GM18526 (cell line): ENCODE results near the gene YIF1B.

ENCODE experiments used
- POLR2A ChIP-seq: IDR thresholded peaks from 3 replicates; pipeline ENCODE4 v1.6.1; 2011; ENCODE audit not compliant: insufficient read length; ENCODE audit errors: extremely low read depth

The YIF1B gene

DNA sequence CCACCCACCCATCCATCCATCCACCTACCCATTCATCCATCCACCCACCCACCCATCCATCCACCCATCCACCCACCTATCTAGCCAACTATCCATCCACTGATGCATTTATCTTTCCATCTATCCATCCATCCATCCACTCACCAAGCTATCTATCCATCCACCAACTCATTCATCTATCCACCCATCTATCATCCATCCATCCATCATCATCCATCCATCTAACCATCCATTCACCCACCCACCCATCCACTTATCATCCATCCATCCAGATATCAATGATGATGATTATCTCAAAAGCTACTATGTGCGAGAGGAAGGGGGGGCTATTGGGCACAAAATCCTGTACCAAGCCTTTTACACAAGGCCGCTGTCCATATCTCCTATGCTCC, 5.5 kb downstream of the YIF1B start:
- no peak for TF ChIP-seq POLR2A

DNA sequence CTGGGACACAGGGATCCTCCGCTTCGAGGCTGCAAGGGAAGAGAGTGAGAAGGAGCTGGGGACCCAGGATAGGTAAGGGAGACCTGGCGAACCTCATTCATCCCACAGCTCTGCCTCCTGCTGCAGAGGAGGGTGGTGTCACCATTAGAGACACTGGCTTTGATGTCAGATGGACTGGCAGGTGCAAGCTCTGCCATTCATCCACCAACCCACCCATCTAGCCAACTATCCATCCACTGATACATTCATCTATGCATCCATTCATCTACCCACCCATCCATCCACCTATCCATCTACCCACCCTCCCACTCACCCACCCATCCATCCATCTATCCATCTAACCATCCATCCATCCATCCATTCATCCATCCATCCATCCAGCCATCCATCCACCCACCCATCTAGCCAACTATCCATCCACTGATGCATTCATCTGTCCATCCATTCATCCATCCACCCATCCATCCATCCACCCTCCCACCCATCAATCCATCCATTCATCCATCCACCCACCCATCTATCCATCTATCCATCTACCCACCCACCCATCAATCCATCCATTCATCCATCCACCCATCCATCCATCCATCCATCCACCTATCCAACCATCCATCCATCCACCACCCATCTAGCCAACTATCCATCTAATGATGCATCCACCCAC, 6.0 kb downstream of the YIF1B start:
- no peak for TF ChIP-seq POLR2A

DNA sequence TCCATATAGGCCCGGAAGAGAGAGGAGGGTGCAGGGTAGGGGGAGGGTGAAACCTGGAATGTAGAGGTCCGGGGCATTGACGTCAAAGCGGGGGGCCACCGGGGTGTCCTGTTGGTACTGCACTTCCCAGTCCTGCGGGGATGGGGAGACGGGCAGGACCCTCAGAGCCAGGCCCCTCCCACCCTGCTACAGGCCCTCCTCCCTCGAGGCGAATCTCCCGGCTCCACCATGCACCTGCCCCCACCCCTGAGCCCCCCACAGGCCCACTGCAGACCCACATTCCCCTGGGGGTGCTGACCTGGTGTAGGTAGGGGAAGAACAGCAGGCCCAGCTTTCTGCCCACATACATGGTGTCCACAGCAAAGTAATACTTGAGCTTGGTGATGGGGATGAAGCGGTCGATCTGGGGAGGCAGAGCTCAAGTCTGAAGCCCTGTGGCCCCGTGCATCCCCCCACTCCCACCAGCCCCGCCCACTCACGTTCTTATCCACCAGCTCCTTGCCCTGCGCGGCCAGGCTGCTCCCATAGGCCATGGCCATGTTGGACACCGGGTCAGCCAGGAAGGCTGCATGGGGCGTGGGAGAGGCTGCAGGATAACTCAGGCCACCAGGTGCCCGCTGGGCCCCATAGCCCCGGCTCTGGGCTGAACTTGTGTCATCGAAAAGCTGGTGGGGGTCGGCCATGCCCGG, 6.7 kb downstream of the YIF1B start:
- no peak for TF ChIP-seq POLR2A

DNA sequence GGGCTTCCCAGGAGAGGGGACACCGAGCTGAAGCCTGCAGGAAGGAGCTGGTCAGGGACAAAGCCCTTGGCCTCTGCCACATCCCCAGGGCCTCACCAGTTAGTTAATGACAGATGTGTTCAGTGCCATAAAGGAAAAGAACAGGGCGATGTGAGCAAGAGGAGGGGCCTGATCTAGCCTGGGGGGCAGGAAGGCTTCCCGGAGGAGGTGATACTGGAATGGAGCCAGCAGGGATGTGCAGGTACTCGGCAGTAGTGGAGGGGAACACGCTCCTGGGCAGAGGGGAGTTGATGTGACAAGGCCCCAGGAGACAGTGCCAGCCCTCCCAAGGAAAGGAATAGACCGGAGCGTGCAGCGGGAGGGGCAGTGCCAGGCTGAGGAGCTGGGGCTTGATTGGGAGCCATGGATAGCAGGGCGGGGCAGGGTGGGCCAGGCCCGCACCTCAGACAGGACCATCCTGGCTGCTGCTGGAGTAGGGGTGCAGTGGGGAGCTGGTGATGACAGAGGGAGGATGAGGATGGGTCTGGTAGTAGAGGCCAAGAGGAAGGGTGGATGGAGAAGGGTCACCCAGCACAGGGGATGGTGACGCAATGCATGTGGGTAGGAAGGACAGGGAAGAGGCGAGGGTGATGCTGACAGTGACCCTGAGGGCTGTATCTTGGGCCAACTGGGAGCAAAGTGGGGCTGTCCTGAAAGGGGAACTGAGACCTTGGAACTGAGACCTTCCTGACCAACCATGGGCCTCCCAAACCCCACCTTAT, 7.6 kb downstream of the YIF1B start:
- no peak for TF ChIP-seq POLR2A

DNA sequence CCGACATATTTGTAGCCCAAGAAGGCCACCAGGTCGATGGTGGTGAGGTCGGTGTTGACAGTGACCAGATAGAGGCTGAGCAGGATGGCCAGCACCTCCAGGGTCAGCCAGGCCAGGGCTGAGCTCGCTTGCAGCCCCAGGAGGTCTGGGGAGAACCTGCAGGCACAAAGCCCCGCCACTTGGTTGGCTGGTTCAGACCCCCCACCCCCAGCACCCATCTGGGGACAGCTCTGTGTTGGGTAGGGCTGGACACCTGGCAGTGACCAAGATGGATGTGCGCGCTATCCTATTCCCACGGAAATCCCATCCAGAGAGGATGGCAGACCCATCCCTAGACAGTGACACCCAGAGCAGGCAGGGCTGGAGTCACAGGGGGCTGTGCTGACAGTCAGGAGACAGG, 8.2 kb downstream of the YIF1B start:
- TF ChIP-seq POLR2A: no peak

DNA sequence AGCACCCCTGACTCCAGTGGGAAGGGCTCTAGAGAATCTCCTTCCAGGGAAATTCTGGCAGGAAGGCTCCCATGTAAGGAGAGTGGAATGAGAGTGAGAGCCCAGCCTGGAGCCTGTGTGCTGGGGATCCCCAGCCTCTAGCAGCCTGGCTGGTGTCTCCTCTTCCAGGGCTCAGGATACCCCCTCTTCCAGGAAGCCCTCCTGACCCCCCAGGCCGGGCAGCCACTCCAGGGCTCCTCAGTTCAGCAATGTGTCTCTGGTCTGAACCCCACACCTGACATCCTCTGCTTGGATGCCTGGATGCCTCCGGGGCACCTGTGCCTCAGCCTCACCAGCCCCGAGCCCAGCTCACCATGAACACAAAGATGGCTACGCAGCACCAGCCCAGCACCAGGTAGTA, 8.7 kb downstream of the YIF1B start:
- no peak for TF ChIP-seq POLR2A

DNA sequence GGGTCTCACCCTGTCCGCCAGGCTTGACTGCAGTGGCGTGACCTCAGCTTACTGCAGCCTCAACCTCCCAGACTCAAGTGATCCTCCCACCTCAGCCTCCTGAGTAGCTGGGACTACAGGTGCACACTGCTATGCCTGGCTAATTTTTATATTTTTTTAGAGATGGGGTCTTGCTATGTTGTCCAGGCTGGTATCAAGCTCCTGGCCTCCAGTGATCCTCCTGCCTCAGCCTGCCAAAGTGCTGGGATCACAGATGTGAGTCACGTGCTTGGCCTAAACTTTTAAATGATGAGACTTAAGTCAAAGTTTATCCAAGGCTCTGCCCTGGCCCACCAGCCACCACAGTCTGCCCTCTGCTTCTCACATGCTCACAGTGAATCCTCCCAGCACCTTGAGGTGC, 9.5 kb downstream of the YIF1B start:
- no peak for TF ChIP-seq POLR2A

DNA sequence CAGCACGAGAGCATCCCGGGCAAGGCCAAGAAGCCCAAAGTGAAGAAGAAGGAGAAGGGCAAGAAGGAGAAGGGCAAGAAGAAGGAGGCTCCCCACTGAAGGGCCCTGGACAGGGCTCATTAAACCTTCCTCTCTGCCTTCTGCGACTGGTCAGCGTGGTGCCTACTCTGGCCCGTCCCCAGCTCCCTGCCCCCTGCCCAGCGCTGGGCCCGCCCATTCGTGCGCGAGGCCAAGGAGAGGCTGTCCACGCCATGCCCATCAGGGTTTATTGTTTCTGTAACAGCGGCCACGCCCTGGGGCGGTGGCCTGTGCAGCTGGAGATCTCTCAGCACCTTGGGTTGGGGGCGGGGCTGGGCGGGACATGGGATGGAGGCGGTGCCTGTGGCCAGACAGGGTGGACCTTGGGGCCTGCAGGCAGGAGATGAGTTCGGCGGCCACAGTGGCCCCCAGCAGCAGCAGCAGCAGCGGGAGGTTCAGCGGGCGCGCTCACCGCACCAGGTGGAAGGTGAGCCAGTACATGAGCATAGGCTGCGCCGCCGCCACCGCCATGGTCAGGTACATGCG, 10.8 kb downstream of the YIF1B start:
- TF ChIP-seq POLR2A: no peak

DNA sequence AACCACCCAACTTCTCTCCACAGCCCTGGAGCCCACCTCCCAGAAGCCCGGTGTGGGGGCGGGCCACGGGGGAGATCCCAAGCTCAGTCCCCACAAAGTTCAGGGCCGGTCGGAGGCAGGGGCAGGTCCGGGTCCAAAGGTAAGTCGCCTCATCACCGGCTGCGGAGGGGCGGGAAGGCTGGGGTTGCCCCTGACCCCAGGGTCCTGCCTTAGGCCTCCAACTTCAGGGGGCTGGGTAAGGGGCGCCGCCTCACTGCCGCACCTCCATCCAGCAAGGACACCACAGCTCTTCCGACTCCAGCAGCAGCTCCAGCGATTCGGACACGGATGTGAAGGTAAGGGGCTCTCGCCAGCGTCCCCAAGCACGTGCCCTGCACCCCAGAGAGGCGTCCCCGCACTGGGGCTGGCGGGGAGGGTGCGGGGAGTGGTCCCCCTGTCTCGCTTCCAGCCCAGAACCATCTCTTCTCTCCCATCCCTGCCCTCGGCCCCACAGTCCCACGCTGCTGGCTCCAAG, 11.3 kb downstream of the YIF1B start:
- TF ChIP-seq POLR2A: no peak

DNA sequence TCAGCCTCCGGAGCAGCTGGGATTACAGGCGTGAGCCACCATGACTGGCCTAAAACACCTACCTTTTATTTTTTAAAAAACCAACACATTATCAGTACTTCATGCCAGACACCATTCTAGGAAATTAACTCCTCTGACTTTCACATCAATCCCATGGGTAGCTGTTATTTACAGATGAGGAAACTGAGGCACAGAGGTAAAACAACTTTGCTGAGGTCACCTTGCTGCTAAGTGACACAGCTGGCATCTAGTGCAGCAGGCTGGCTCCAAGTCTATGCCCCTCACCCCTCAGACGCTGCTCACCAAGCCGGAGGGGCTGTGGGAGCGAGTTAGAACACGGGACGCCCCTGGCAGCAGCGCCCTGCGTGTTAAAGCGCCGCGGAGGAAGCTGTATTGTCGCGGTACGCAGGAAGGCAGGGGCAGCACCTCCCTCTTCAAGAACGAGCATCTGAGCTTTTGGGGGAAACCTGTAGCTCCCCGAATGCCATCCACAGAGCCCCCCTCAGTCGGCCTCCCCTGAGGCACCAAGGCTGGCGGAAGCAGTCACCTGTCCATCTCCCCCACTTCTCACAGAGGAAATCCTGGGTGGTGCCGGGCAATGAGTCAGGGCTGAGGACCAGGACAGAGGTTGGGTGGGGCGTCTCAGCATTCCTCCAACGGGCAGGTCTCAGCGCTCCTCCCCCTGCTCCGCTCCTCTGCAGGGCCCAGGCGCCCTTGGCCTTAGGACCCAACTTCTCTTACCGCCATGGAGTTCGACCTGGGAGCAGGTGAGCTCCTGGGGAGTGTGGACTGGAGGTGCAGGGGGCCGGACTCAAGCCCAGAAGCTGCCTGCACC, 12.0 kb downstream of the YIF1B start, which contains the start of gene C19orf33:
Gene C19orf33 (plus strand): TSS at position 735 of the 835 bp plus-strand sequence. CDS start 11 bp downstream, at position 746.
- TF ChIP-seq POLR2A: no peak

DNA sequence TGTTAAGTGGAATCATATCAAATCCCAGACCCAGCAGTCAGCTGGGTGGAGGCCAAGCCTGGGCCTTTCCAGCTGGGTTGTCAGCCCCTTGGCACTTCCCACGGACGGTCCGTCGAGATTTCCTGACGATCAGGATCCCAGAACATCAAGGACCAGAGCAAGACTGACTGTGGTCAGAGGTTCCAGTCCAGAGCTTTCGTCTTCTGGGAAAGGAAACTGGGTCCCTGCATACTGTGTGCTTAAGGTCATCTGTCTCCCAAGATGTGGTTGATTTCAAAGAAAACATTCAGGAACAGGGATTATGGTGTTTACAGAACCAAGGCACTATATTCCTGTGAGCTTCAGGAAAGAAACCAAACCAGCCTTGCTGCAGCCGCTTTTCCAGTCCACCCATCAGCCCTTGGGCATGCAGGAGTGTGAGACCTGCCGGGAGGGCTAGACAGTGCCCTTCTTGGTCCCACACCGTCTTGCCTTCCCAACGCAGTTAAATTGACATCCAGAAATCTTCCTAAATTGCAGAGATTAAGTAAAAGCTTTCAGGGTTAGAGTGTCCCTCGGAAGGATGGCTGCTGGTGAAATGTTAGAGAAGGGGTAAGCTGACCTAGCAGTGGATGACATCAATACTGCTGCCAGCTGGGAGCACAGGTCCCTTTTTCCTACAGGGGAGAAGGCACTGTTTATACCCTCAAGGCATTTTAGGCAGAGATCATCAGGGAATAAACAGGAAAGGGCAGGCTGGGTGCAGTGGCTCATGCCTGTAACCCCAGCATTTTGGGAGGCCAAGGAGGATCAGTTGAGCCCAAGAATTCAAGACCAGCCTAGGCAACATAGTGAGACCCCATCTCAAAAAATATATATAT, 16.7 kb downstream of the YIF1B start:
- TF ChIP-seq POLR2A: no peak

DNA sequence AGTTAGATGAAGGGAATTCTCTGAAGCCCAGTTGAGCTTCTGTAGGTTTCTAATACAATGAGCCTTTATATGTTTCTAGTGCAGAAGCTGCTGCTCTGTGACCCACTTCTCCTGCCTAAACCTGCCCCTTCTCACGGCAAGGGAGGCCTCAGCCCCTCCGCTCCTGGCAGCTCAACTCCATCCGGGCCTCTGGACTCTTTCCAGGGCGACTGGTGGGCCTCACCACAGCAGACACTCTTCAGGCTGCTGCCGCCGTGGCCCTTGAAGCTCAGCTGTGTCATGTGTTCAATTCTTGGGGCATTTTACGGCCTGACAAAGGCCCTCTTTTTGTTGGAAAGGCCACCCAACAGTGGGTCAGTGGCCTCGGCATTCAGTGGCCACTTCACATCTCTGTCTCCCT, 21.7 kb downstream of the YIF1B start:
- no peak for TF ChIP-seq POLR2A

DNA sequence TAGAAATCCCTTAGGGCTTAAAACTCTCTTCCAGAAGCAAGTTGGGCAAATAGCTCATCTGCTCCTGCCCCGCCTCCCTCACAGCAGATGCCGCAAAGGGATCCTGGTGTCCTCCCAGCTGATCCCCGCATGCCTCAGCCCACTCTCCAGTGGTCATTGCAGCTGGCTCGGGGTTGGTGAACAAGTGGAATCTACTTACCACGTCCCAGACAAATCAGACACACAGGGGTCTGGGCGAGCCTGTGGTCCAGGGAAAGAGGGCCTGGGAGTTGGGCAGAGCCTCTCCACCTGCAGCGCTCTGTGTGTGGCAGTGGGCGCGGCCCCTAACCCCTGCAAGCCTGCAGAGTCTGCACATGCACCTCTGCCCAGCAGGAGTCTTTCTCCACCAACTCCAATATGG, 22.5 kb downstream of the YIF1B start:
- no peak for TF ChIP-seq POLR2A

DNA sequence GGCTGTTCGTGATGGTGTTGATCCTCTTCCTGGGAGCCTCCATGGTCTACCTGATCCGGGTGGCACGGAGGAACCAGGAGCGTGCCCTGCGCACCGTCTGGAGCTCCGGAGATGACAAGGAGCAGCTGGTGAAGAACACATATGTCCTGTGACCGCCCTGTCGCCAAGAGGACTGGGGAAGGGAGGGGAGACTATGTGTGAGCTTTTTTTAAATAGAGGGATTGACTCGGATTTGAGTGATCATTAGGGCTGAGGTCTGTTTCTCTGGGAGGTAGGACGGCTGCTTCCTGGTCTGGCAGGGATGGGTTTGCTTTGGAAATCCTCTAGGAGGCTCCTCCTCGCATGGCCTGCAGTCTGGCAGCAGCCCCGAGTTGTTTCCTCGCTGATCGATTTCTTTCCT, 23.9 kb downstream of the YIF1B start:
- no peak for TF ChIP-seq POLR2A
